IMR-90 (cell line): ENCODE data around the gene YLPM1.

Source experiments
- BHLHE40 ChIP-seq: fragments of 150-350 bp; IDR thresholded peaks from 2 replicates; pipeline ENCODE4 v1.6.1; 2016; ENCODE audit warnings: mild to moderate bottlenecking, low read depth, low read length
- CHD1 ChIP-seq: IDR thresholded peaks from 2 replicates; pipeline ENCODE4 v1.6.1; 2012; ENCODE audit warnings: low read depth, low read length, improper control_type of control experiment
- CTCF ChIP-seq: conservative IDR thresholded peaks from 2 replicates; pipeline ENCODE4 v1.5.1; 2012; ENCODE audit warnings: mild to moderate bottlenecking, low read depth, low read length, improper control_type of control experiment
- FOS ChIP-seq: fragments of 150-350 bp; IDR thresholded peaks from 2 replicates; pipeline ENCODE4 v1.6.1; 2016; ENCODE audit warnings: low read depth, low read length
- MAFK ChIP-seq: IDR thresholded peaks from 2 replicates; pipeline ENCODE4 v1.6.1; 2012; ENCODE audit warnings: low read depth, low read length, improper control_type of control experiment
- MXI1 ChIP-seq: IDR thresholded peaks from 2 replicates; pipeline ENCODE4 v1.6.1; 2012; ENCODE audit warnings: low read depth, mild to moderate bottlenecking, low read length, moderate library complexity, borderline replicate concordance
- POLR2A ChIP-seq: IDR thresholded peaks from 2 replicates; pipeline ENCODE4 v1.6.1; 2012; ENCODE audit warnings: mild to moderate bottlenecking, low read depth, low read length
- SMC3 ChIP-seq: fragments of 150-350 bp; IDR thresholded peaks from 2 replicates; pipeline ENCODE4 v1.6.1; 2016; ENCODE audit warnings: low read depth, mild to moderate bottlenecking, antibody characterized with exemption, low read length, moderate library complexity

- TF ChIP-seq CTCF (no peak), BHLHE40 (no peak), POLR2A (no peak), MXI1 (no peak), FOS (no peak), MAFK (no peak), SMC3 (no peak), CHD1 (no peak)
Observed at GRCh38 chr14:74794947-74795346, 31.8 kb downstream of the YLPM1 start.
